Renal pelvis (tissue), 4 donors: ENCODE data around the gene TXNRD3. TPM values are rescaled to one million over a fixed set of nuclear protein-coding genes. Genes with fewer than 3 reads are reported as not detected.
"Not testable (repeated sequence)": the region's sequence is repeated elsewhere in the genome, so short reads cannot be mapped to it uniquely, and the experiment has no call there.

Source experiments
- DNase-seq: peaks from one replicate; pipeline ENCODE4 v3.0.0-alpha.2; 2013
- polyA plus RNA-seq, 3 donors: library from polyadenylated mRNA; unstranded; fragments of 120-200 nt; gene quantifications; one replicate each; pipeline ENCODE4 v1.2.1, GENCODE V29; 2013; ENCODE audit not compliant: insufficient read length in 3 of 3

Gene TXNRD3
- polyA plus RNA-seq, 3 donors: 15.4 to 18.2 (median 16.7) TPM

- DNase-seq: no peak
Measured at GRCh38 chr3:126607214-126607908, 47.6 kb downstream of the TXNRD3 start.

- DNase-seq: no peak
Measured at GRCh38 chr3:126606001-126606400, 48.9 kb downstream of the TXNRD3 start.

GRCh38 chr3:126604691-126605090 lies 50.2 kb downstream of the TXNRD3 start:
- no peak for DNase-seq

- no peak for DNase-seq
Measured at GRCh38 chr3:126599101-126599500, 55.8 kb downstream of the TXNRD3 start.

- not testable (repeated sequence) for DNase-seq
Measured at GRCh38 chr3:126595479-126595878, 59.4 kb downstream of the TXNRD3 start.

GRCh38 chr3:126591515-126591914 lies 63.4 kb downstream of the TXNRD3 start:
- DNase-seq: not testable (repeated sequence)

- DNase-seq: no peak
Measured at GRCh38 chr3:126582311-126582710, 72.6 kb downstream of the TXNRD3 start.

- no peak for DNase-seq
Measured at GRCh38 chr3:126581569-126581968, 73.4 kb downstream of the TXNRD3 start.

- DNase-seq: no peak
Measured at GRCh38 chr3:126580746-126581145, 74.2 kb downstream of the TXNRD3 start.

- DNase-seq: no peak
Measured at GRCh38 chr3:126578702-126579101, 76.2 kb downstream of the TXNRD3 start.

GRCh38 chr3:126577261-126577660 lies 77.7 kb downstream of the TXNRD3 start:
- DNase-seq: no peak

- no peak for DNase-seq
Measured at GRCh38 chr3:126573492-126574117, 81.3 kb downstream of the TXNRD3 start.

- DNase-seq: no peak
Measured at GRCh38 chr3:126571078-126571477, 83.8 kb downstream of the TXNRD3 start.

- no peak for DNase-seq
Measured at GRCh38 chr3:126570103-126570541, 84.8 kb downstream of the TXNRD3 start.

GRCh38 chr3:126569390-126569975 lies 85.4 kb downstream of the TXNRD3 start:
- no peak for DNase-seq

- no peak for DNase-seq
Measured at GRCh38 chr3:126568776-126569342, 86.1 kb downstream of the TXNRD3 start.

- DNase-seq: no peak
Measured at GRCh38 chr3:126567696-126568438, 87.1 kb downstream of the TXNRD3 start.

- DNase-seq: no peak
Measured at GRCh38 chr3:126562737-126563276, 92.1 kb downstream of the TXNRD3 start.

GRCh38 chr3:126558336-126559071 lies 96.4 kb downstream of the TXNRD3 start, which contains the start of gene C3orf22:
Gene C3orf22 (minus strand): TSS chr3:126558932. CDS start chr3:126553390, 5,542 bp downstream.
- DNase-seq: no peak

- no peak for DNase-seq
Measured at GRCh38 chr3:126557761-126558160, 97.2 kb downstream of the TXNRD3 start.

GRCh38 chr3:126557415-126557745 lies 97.5 kb downstream of the TXNRD3 start:
- DNase-seq: no peak
